PFSK-1 (cell line): ENCODE data around the gene FKBP14.

ENCODE experiments used
- FOXP2 ChIP-seq: optimal IDR thresholded peaks from 2 replicates; pipeline ENCODE3; 2011; ENCODE audit warnings: borderline replicate concordance, control low read depth, inconsistent platforms; ENCODE audit not compliant: insufficient read depth; ENCODE audit errors: extremely low read length, extremely low read depth
- POLR2AphosphoS5 ChIP-seq: IDR thresholded peaks from 2 replicates; pipeline ENCODE4 v1.6.1; 2012; ENCODE audit warnings: low read depth, mild to moderate bottlenecking, control low read depth, low read length, moderate library complexity
- SIN3A ChIP-seq: IDR thresholded peaks from 2 replicates; pipeline ENCODE4 v1.6.1; 2012; ENCODE audit warnings: mild to moderate bottlenecking, low read length, moderate library complexity, borderline replicate concordance; ENCODE audit not compliant: insufficient read depth
- TAF1 ChIP-seq: IDR thresholded peaks from 2 replicates; pipeline ENCODE4 v1.6.1; 2012; ENCODE audit warnings: low read length, control low read depth, borderline replicate concordance; ENCODE audit not compliant: insufficient read depth
- TF ChIP-seq, protein P1 (sequence below), 2 experiments: IDR thresholded peaks; 2 replicates each; pipeline versions ENCODE4 v1.6.1 to v1.8.0; 2011 to 2012; ENCODE audit warnings: low read depth in 2 of 2, low read length in 2 of 2, control low read depth in 1 of 2, inconsistent platforms in 1 of 2, mild to moderate bottlenecking in 1 of 2, moderate library complexity in 1 of 2; ENCODE audit not compliant: insufficient read depth in 1 of 2

Gene FKBP14

GRCh38 chr7:30027065-30027456 lies 559 bp upstream of the FKBP14 start:
- TF ChIP-seq TAF1 = no peak
- TF ChIP-seq SIN3A = no peak
- TF ChIP-seq, protein P1, sequence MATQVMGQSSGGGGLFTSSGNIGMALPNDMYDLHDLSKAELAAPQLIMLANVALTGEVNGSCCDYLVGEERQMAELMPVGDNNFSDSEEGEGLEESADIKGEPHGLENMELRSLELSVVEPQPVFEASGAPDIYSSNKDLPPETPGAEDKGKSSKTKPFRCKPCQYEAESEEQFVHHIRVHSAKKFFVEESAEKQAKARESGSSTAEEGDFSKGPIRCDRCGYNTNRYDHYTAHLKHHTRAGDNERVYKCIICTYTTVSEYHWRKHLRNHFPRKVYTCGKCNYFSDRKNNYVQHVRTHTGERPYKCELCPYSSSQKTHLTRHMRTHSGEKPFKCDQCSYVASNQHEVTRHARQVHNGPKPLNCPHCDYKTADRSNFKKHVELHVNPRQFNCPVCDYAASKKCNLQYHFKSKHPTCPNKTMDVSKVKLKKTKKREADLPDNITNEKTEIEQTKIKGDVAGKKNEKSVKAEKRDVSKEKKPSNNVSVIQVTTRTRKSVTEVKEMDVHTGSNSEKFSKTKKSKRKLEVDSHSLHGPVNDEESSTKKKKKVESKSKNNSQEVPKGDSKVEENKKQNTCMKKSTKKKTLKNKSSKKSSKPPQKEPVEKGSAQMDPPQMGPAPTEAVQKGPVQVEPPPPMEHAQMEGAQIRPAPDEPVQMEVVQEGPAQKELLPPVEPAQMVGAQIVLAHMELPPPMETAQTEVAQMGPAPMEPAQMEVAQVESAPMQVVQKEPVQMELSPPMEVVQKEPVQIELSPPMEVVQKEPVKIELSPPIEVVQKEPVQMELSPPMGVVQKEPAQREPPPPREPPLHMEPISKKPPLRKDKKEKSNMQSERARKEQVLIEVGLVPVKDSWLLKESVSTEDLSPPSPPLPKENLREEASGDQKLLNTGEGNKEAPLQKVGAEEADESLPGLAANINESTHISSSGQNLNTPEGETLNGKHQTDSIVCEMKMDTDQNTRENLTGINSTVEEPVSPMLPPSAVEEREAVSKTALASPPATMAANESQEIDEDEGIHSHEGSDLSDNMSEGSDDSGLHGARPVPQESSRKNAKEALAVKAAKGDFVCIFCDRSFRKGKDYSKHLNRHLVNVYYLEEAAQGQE (IDR thresholded peaks at IDR 0.05; ENCODE audit: insufficient read depth in 1 of 2, low read depth in 2 of 2, low read length in 2 of 2) = no peak
- no peak for TF ChIP-seq POLR2AphosphoS5
- no peak for TF ChIP-seq FOXP2

- TF ChIP-seq TAF1 (no peak), FOXP2 (no peak), SIN3A (no peak), POLR2AphosphoS5 (no peak)
- TF ChIP-seq, protein P1 (IDR thresholded peaks at IDR 0.05; ENCODE audit: insufficient read depth in 1 of 2, low read depth in 2 of 2, low read length in 2 of 2) = no peak
Observed at GRCh38 chr7:30023524-30023923, 3.0 kb downstream of the FKBP14 start.

- TF ChIP-seq, protein P1 (IDR thresholded peaks at IDR 0.05; ENCODE audit: insufficient read depth in 1 of 2, low read depth in 2 of 2, low read length in 2 of 2) = no peak
- no peak for TF ChIP-seq POLR2AphosphoS5
- no peak for TF ChIP-seq FOXP2
- no peak for TF ChIP-seq SIN3A
- TF ChIP-seq TAF1 = no peak
Observed at GRCh38 chr7:30022991-30023390, 3.5 kb downstream of the FKBP14 start.

DNA sequence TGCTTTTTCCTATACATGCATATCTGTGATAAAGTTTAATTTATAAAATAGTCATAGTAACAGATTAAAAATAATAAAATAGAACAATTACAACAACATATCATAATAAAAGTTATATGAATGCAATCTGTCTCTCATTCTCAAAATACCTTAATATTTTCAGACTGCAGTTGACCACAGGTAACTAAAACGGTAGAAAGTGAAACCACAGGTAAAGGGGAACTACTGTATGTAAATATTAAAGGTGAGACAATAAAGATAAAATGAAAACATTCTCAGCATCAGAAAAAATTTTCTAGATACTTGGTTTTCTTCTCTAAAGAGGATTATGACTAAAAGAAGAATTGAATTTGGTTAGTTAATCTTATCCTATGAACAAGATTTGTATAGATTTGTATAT lies 6.0 kb downstream of the FKBP14 start:
- no peak for TF ChIP-seq TAF1
- TF ChIP-seq, protein P1 (IDR thresholded peaks at IDR 0.05; ENCODE audit: insufficient read depth in 1 of 2, low read depth in 2 of 2, low read length in 2 of 2) = no peak

GRCh38 chr7:30019960-30020359 lies 6.5 kb downstream of the FKBP14 start:
- TF ChIP-seq, protein P1 (IDR thresholded peaks at IDR 0.05; ENCODE audit: insufficient read depth in 1 of 2, low read depth in 2 of 2, low read length in 2 of 2) = no peak
- TF ChIP-seq POLR2AphosphoS5 = no peak
- TF ChIP-seq FOXP2 = no peak
- TF ChIP-seq TAF1 = no peak
- no peak for TF ChIP-seq SIN3A
